WTC11 (cell line): ENCODE measurements around the gene TMEM63C. TPM values are rescaled to one million over a fixed set of nuclear protein-coding genes. Genes with fewer than 3 reads are reported as not detected.

Experiments
- ATAC-seq: fragments of 200-7000 bp; cut with Tn5 transposase; 2 replicates; pipeline ENCODE4 v1.10.0; 2021; ENCODE audit warnings: mild to moderate bottlenecking, moderate library complexity
- CTCF ChIA-PET: fragments of 300-600 bp; sonication (Branson Sonifier 250); formaldehyde crosslinking; loops from one replicate; lab custom pipeline; 2021; ENCODE audit warnings: antibody characterized with exemption; lab: Charles Lee
- POLR2A ChIA-PET: fragments of 350-600 bp; sonication (Branson Sonifier 250); formaldehyde crosslinking; loops from one replicate; lab custom pipeline; 2021; ENCODE audit warnings: antibody characterized with exemption; lab: Charles Lee
- DNase-seq: peaks from one replicate; pipeline ENCODE4 v3.0.0; 2021; ENCODE audit warnings: low spot score
- H3K27ac Mint-ChIP-seq: 2 replicates; pipeline ENCODE4 v1.8.0; 2021; ENCODE audit warnings: mixed read lengths
- H3K27me3 Mint-ChIP-seq: 2 replicates; pipeline ENCODE4 v1.8.0; 2021; ENCODE audit warnings: low read depth, mild to moderate bottlenecking, moderate library complexity, mixed read lengths
- H3K36me3 Mint-ChIP-seq: 2 replicates; pipeline ENCODE4 v1.8.0; 2021; ENCODE audit warnings: mixed read lengths
- H3K4me1 Mint-ChIP-seq: 2 replicates; pipeline ENCODE4 v1.8.0; 2022; ENCODE audit warnings: mixed read lengths
- H3K4me3 Mint-ChIP-seq: 2 replicates; pipeline ENCODE4 v1.8.0; 2021; ENCODE audit warnings: mild to moderate bottlenecking, moderate library complexity, mixed read lengths
- H3K9me3 Mint-ChIP-seq: 2 replicates; pipeline ENCODE4 v1.8.0; 2021; ENCODE audit warnings: mixed read lengths
- ATF3 ChIP-seq: sonication (generic); formaldehyde crosslinking; conservative IDR thresholded peaks from 2 replicates; pipeline ENCODE4 v1.8.1; 2022; ENCODE audit warnings: mild to moderate bottlenecking, missing genetic modification reagents
- E2F4 ChIP-seq: sonication (generic); formaldehyde crosslinking; IDR thresholded peaks from 2 replicates; pipeline ENCODE4 v1.8.1; 2022; ENCODE audit warnings: low read depth, mild to moderate bottlenecking, moderate library complexity, missing genetic modification reagents, borderline replicate concordance
- E2F5 ChIP-seq: sonication (generic); formaldehyde crosslinking; IDR thresholded peaks from 2 replicates; pipeline ENCODE4 v1.8.1; 2022; ENCODE audit warnings: mild to moderate bottlenecking, moderate library complexity, missing genetic modification reagents
- ESRRA ChIP-seq: sonication (generic); formaldehyde crosslinking; IDR thresholded peaks from 2 replicates; pipeline ENCODE4 v1.8.1; 2022; ENCODE audit warnings: mild to moderate bottlenecking, missing genetic modification reagents, borderline replicate concordance
- ETV6 ChIP-seq: sonication (generic); formaldehyde crosslinking; IDR thresholded peaks from 2 replicates; pipeline ENCODE4 v1.8.1; 2022; ENCODE audit warnings: mild to moderate bottlenecking, missing genetic modification reagents
- FOXP4 ChIP-seq: sonication (generic); formaldehyde crosslinking; IDR thresholded peaks from 2 replicates; pipeline ENCODE4 v1.8.0; 2022; ENCODE audit warnings: mild to moderate bottlenecking, missing genetic modification reagents
- IRF1 ChIP-seq: sonication (generic); formaldehyde crosslinking; IDR thresholded peaks from 2 replicates; pipeline ENCODE4 v1.8.0; 2023; ENCODE audit warnings: missing genetic modification reagents
- JUN ChIP-seq: sonication (generic); formaldehyde crosslinking; IDR thresholded peaks from 2 replicates; pipeline ENCODE4 v1.8.0; 2023; ENCODE audit warnings: mild to moderate bottlenecking, missing genetic modification reagents
- KAT7 ChIP-seq: sonication (generic); formaldehyde crosslinking; IDR thresholded peaks from 2 replicates; pipeline ENCODE4 v1.8.1; 2023; ENCODE audit warnings: missing genetic modification reagents, mild to moderate bottlenecking, borderline replicate concordance
- NFYB ChIP-seq: sonication (generic); formaldehyde crosslinking; conservative IDR thresholded peaks from 2 replicates; pipeline ENCODE4 v1.8.0; 2022; ENCODE audit warnings: low read depth, missing genetic modification reagents
- NR2C2 ChIP-seq: sonication (generic); formaldehyde crosslinking; IDR thresholded peaks from 2 replicates; pipeline ENCODE4 v1.8.0; 2022; ENCODE audit warnings: mild to moderate bottlenecking, missing genetic modification reagents
- NR3C1 ChIP-seq: sonication (generic); formaldehyde crosslinking; conservative IDR thresholded peaks from 2 replicates; pipeline ENCODE4 v1.8.1; 2023; ENCODE audit warnings: low read depth, mild to moderate bottlenecking, missing genetic modification reagents
- RORB ChIP-seq: fragments of 250-450 bp; sonication (Bioruptor Pico); IDR thresholded peaks from 2 replicates; pipeline ENCODE4 v1.9.0; 2021; ENCODE audit warnings: mild to moderate bottlenecking
- SOX15 ChIP-seq: fragments of 250-450 bp; sonication (Bioruptor Pico); IDR thresholded peaks from 2 replicates; pipeline ENCODE4 v1.9.0; 2021; ENCODE audit warnings: mild to moderate bottlenecking
- TEAD1 ChIP-seq: sonication (generic); formaldehyde crosslinking; IDR thresholded peaks from 2 replicates; pipeline ENCODE4 v1.8.0; 2022; ENCODE audit warnings: mild to moderate bottlenecking, missing genetic modification reagents
- TP53 ChIP-seq: sonication (generic); formaldehyde crosslinking; IDR thresholded peaks from 2 replicates; pipeline ENCODE4 v1.8.1; 2023; ENCODE audit warnings: mild to moderate bottlenecking, missing genetic modification reagents
- ZNF219 ChIP-seq: sonication (generic); formaldehyde crosslinking; IDR thresholded peaks from 2 replicates; pipeline ENCODE4 v1.8.0; 2023; ENCODE audit warnings: missing genetic modification reagents, mild to moderate bottlenecking, borderline replicate concordance
- ZNF232 ChIP-seq: sonication (generic); formaldehyde crosslinking; IDR thresholded peaks from 2 replicates; pipeline ENCODE4 v1.8.0; 2022; ENCODE audit warnings: mild to moderate bottlenecking, missing genetic modification reagents
- ZNF317 ChIP-seq: sonication (generic); formaldehyde crosslinking; IDR thresholded peaks from 2 replicates; pipeline ENCODE4 v1.8.1; 2023; ENCODE audit warnings: low read depth, mild to moderate bottlenecking, moderate library complexity, missing genetic modification reagents, borderline replicate concordance
- ZNF396 ChIP-seq: fragments of 250-450 bp; sonication (Bioruptor Pico); IDR thresholded peaks from 2 replicates; pipeline ENCODE4 v1.8.0; 2021; ENCODE audit warnings: mild to moderate bottlenecking, moderate library complexity, borderline replicate concordance
- ZNF416 ChIP-seq: fragments of 250-450 bp; sonication (Bioruptor Pico); IDR thresholded peaks from 2 replicates; pipeline ENCODE4 v1.9.0; 2021; ENCODE audit warnings: mild to moderate bottlenecking, inconsistent platforms
- ZNF423 ChIP-seq: fragments of 250-450 bp; sonication (Bioruptor Pico); IDR thresholded peaks from 2 replicates; pipeline ENCODE4 v2.1.2; 2022; ENCODE audit warnings: mild to moderate bottlenecking, moderate library complexity
- total RNA-seq: library from RNA; stranded (reverse); gene quantifications from 3 replicates; pipeline ENCODE4 v1.2.3, GENCODE V29; 2021

The TMEM63C gene
- total RNA-seq, 1 experiment from 2014 or later: 8.8 TPM

GRCh38 chr14:77271113-77271710, 89.6 kb downstream of the TMEM63C start, which contains the start of gene NGB (continued):
- TF ChIP-seq E2F4 (CRISPR knock-in tag) (no peak), E2F5 (CRISPR knock-in tag) (0 out of 2 replicates have a peak, but pooled peaks have one; percentile 46), NR2C2 (CRISPR knock-in tag) (no peak)

GRCh38 chr14:77272261-77272660, 90.7 kb downstream of the TMEM63C start:
- CTCF ChIA-PET: no interaction called here
- no peaks in the 10 kb centered on the region for H3K36me3 Mint-ChIP-seq
- POLR2A ChIA-PET: no interaction called here
- H3K9me3 Mint-ChIP-seq: peaks cover 5% of the 10 kb centered on the region
- peaks cover 8% of the 10 kb centered on the region for H3K4me1 Mint-ChIP-seq
- no peak for TF ChIP-seq KAT7 (CRISPR knock-in tag)
- no peak for TF ChIP-seq SOX15 (CRISPR knock-in tag)
- TF ChIP-seq NR3C1 (CRISPR knock-in tag): no peak
- no peak for TF ChIP-seq IRF1 (CRISPR knock-in tag)
- TF ChIP-seq JUN: no peak
- TF ChIP-seq ZNF423 (CRISPR knock-in tag): no peak
- TF ChIP-seq ESRRA (CRISPR knock-in tag): no peak
- TF ChIP-seq, all 79 proteins: peak for 0
- DNase-seq (no peak), ATAC-seq (no peak)
- Mint-ChIP-seq H3K27me3 (peaks cover 62% of the 10 kb centered on the region), H3K4me3 (no peak overlapping the region; the same call in 1 of the 2 replicates), H3K27ac (no peak overlapping the region)

GRCh38 chr14:77273796-77274195, 92.2 kb downstream of the TMEM63C start:
- no peak for DNase-seq
- ChIA-PET POLR2A (no interaction called here), CTCF (interaction anchor here (3.4 to 4.7 kb wide), 2 partner anchors 42 to 60 kb away, joined by 18 to 19 read pairs; no protein-coding TSS in a partner anchor)
- no peaks in the 10 kb centered on the region for H3K9me3 Mint-ChIP-seq
- H3K27ac Mint-ChIP-seq: no peak overlapping the region
- no peak overlapping the region for H3K4me3 Mint-ChIP-seq
- peaks cover 50% of the 10 kb centered on the region for H3K27me3 Mint-ChIP-seq
- ATAC-seq: no peak
- H3K36me3 Mint-ChIP-seq: no peaks in the 10 kb centered on the region
- peaks cover 8% of the 10 kb centered on the region for H3K4me1 Mint-ChIP-seq
- no peak for TF ChIP-seq E2F5 (CRISPR knock-in tag)
- TF ChIP-seq ZNF219 (CRISPR knock-in tag): no peak
- TF ChIP-seq ATF3 (CRISPR knock-in tag): no peak
- no peak for TF ChIP-seq TP53 (CRISPR knock-in tag)
- no peak for TF ChIP-seq ZNF416 (CRISPR knock-in tag)
- TF ChIP-seq RORB (CRISPR knock-in tag): no peak
- TF ChIP-seq IRF1 (CRISPR knock-in tag): no peak
- TF ChIP-seq ZNF232 (CRISPR knock-in tag): no peak
- no peak for TF ChIP-seq TEAD1 (CRISPR knock-in tag)
- TF ChIP-seq ZNF396: no peak
- TF ChIP-seq FOXP4: no peak
- no peak for TF ChIP-seq E2F4 (CRISPR knock-in tag)
- no peak for TF ChIP-seq ETV6 (CRISPR knock-in tag)
- no peak for TF ChIP-seq ZNF317
- TF ChIP-seq NFYB (CRISPR knock-in tag): no peak
